GM23248 (cell line): ENCODE measurements around the gene MSMO1. TPM values are rescaled to one million over a fixed set of nuclear protein-coding genes. Genes with fewer than 3 reads are reported as not detected.

ENCODE experiments used
- DNase-seq: peaks from one replicate; pipeline ENCODE4 v3.0.0-alpha.2; 2015
- H2AFZ ChIP-seq: fragments of 200-600 bp; sonication (generic); 2 replicates; pipeline ENCODE4 v1.6.1; 2016; ENCODE audit warnings: antibody characterized with exemption
- H3F3A ChIP-seq: fragments of 200-600 bp; sonication (generic); 2 replicates; pipeline ENCODE4 v1.6.1; 2016; ENCODE audit warnings: mild to moderate bottlenecking, antibody characterized with exemption, mixed run types; ENCODE audit not compliant: insufficient read depth
- H3K27ac ChIP-seq: fragments of 200-600 bp; sonication (generic); 2 replicates; pipeline ENCODE4 v1.5.1; 2016; ENCODE audit warnings: mild to moderate bottlenecking
- H3K27me3 ChIP-seq: fragments of 200-600 bp; sonication (generic); replicated peaks from 2 replicates; pipeline ENCODE4 v1.6.1; 2016; ENCODE audit warnings: mild to moderate bottlenecking; ENCODE audit not compliant: insufficient read depth
- H3K36me3 ChIP-seq: fragments of 200-600 bp; sonication (generic); 2 replicates; pipeline ENCODE4 v1.6.1; 2016; ENCODE audit warnings: low read depth, mild to moderate bottlenecking
- H3K4me1 ChIP-seq: fragments of 200-600 bp; sonication (generic); 2 replicates; pipeline ENCODE4 v1.6.1; 2016; ENCODE audit warnings: mild to moderate bottlenecking; ENCODE audit not compliant: insufficient read depth
- H3K4me2 ChIP-seq: fragments of 200-600 bp; sonication (generic); one replicate; pipeline ENCODE4 v1.6.1; 2016; ENCODE audit warnings: mild to moderate bottlenecking; ENCODE audit not compliant: unreplicated experiment
- H3K4me3 ChIP-seq: fragments of 200-600 bp; sonication (generic); 2 replicates; pipeline ENCODE4 v1.5.1; 2016; ENCODE audit warnings: mild to moderate bottlenecking
- H3K79me2 ChIP-seq: fragments of 200-600 bp; sonication (generic); 2 replicates; pipeline ENCODE4 v1.6.1; 2016; ENCODE audit warnings: mild to moderate bottlenecking; ENCODE audit not compliant: insufficient read depth
- H3K9ac ChIP-seq: fragments of 200-600 bp; sonication (generic); 2 replicates; pipeline ENCODE4 v1.6.1; 2016; ENCODE audit warnings: mild to moderate bottlenecking
- H3K9me2 ChIP-seq: fragments of 200-600 bp; sonication (generic); 2 replicates; pipeline ENCODE4 v1.6.1; 2016; ENCODE audit warnings: mixed run types, mild to moderate bottlenecking, moderate library complexity; ENCODE audit not compliant: insufficient read depth
- H3K9me3 ChIP-seq: fragments of 200-600 bp; sonication (generic); one replicate; pipeline ENCODE4 v1.6.1; 2017; ENCODE audit warnings: low read depth
- H4K20me1 ChIP-seq: fragments of 200-600 bp; sonication (generic); 2 replicates; pipeline ENCODE4 v1.6.0; 2016; ENCODE audit not compliant: insufficient read depth
- EZH2 ChIP-seq: fragments of 200-600 bp; sonication (generic); IDR thresholded peaks from 2 replicates; pipeline ENCODE4 v1.6.1; 2018; ENCODE audit warnings: antibody characterized with exemption, mild to moderate bottlenecking; ENCODE audit not compliant: insufficient read depth, poor library complexity, severe bottlenecking
- EZH2phosphoT487 ChIP-seq: fragments of 200-600 bp; sonication (generic); IDR thresholded peaks from 2 replicates; pipeline ENCODE4 v1.6.1; 2018; ENCODE audit warnings: antibody characterized with exemption, moderate library complexity, mild to moderate bottlenecking, low read depth; ENCODE audit not compliant: insufficient read depth
- WGBS, 2 experiments: methylation state at CpG; one replicate each; pipeline ENCODE4 v1.1.6; 2015 to 2017; ENCODE audit warnings: low lambda C conversion rate in 2 of 2, low coverage in 1 of 2; ENCODE audit errors: missing lambda C conversion rate in 2 of 2; 5-methylcytosine and 5-hydroxymethylcytosine counted together
- in situ Hi-C: fragments of 300-500 bp; cut with MboI; formaldehyde crosslinking; loops from 2 replicates; pipeline ENCODE4 v1.15.0; 2020
- polyA plus RNA-seq: library from polyadenylated mRNA; unstranded; fragments of >200 nt; fragmentation: Nextera tagmentation; extraction: Ambion mirVana; gene quantifications from 2 replicates; pipeline ENCODE4 v1.2.1, GENCODE V29; 2016
- total RNA-seq: library from RNA; depleted of rRNA; stranded (reverse); fragments of >200 nt; shearing (Covaris generic); gene quantifications from 2 replicates; pipeline ENCODE4 v1.2.3, GENCODE V29; 2014

The MSMO1 gene
- total and polyA plus RNA-seq, 2 experiments from 2014 or later = 72.2 to 72.7 TPM

- Histone ChIP-seq H3K4me3 (no peak overlapping the region), H3K9ac (no peak overlapping the region), H3K36me3 (no peaks in the 10 kb centered on the region), H4K20me1 (no peaks in the 10 kb centered on the region), H3K27me3 (no peaks in the 10 kb centered on the region), H3K9me2 (no peaks in the 10 kb centered on the region), H3K4me2 (no peak overlapping the region), H3K27ac (no peak overlapping the region), H3K9me3 (no peaks in the 10 kb centered on the region), H3K79me2 (no peaks in the 10 kb centered on the region), H3K4me1 (0 out of 2 replicates have a peak, but pooled peaks cover 9% of the 10 kb centered on the region), H3F3A (no peaks in the 10 kb centered on the region; the same call in 1 of the 2 replicates), H2AFZ (no peak overlapping the region)
- TF ChIP-seq EZH2phosphoT487 (no peak), EZH2 (no peak)
- no peak for DNase-seq
- WGBS, 2 experiments = 44 to 48% methylated on average over 1 of the region's 1 CpG
- in situ Hi-C loops = no loop called here
These were observed 53.3 kb downstream of the MSMO1 start for GRCh38 chr4:165380805-165381204.

- Histone ChIP-seq H3K79me2 (no peaks in the 10 kb centered on the region), H3K27me3 (no peaks in the 10 kb centered on the region), H3K4me1 (0 out of 2 replicates have a peak, but pooled peaks cover 9% of the 10 kb centered on the region), H3K9ac (no peak overlapping the region), H3K4me2 (no peak overlapping the region), H3K36me3 (no peaks in the 10 kb centered on the region), H3F3A (no peaks in the 10 kb centered on the region; the same call in 1 of the 2 replicates), H4K20me1 (no peaks in the 10 kb centered on the region), H3K9me3 (no peaks in the 10 kb centered on the region), H3K9me2 (no peaks in the 10 kb centered on the region), H3K27ac (no peak overlapping the region), H2AFZ (no peak overlapping the region), H3K4me3 (no peak overlapping the region)
- 89 to 95% methylated on average over 3 of the region's 3 CpGs for whole genome bisulfite sequencing, 2 experiments
- TF ChIP-seq EZH2 = no peak
- TF ChIP-seq EZH2phosphoT487 = no peak
- in situ Hi-C loops = no loop called here
- DNase-seq = no peak
These were observed 54.4 kb downstream of the MSMO1 start for GRCh38 chr4:165381821-165382373.

- no peak for TF ChIP-seq EZH2phosphoT487
- no peak for TF ChIP-seq EZH2
- WGBS, 2 experiments = 85 to 91% methylated on average over 1 of the region's 1 CpG
- no peaks in the 10 kb centered on the region for H3K9me2 ChIP-seq
- no peaks in the 10 kb centered on the region for H3K36me3 ChIP-seq
- no peaks in the 10 kb centered on the region for H3K27me3 ChIP-seq
- no peak overlapping the region for H3K9ac ChIP-seq
- no peak overlapping the region for H3K4me3 ChIP-seq
- no peak overlapping the region for H3K4me2 ChIP-seq
- H3K27ac ChIP-seq = no peak overlapping the region
- H3K9me3 ChIP-seq = no peaks in the 10 kb centered on the region
- no peaks in the 10 kb centered on the region; the same call in 1 of the 2 replicates for H3F3A ChIP-seq
- DNase-seq = no peak
- no peaks in the 10 kb centered on the region for H3K79me2 ChIP-seq
- H3K4me1 ChIP-seq = 0 out of 2 replicates have a peak, but pooled peaks cover 9% of the 10 kb centered on the region
- in situ Hi-C loops = no loop called here
- H2AFZ ChIP-seq = no peak overlapping the region
- H4K20me1 ChIP-seq = no peaks in the 10 kb centered on the region
These were observed 55.2 kb downstream of the MSMO1 start for GRCh38 chr4:165382640-165383039.

- DNase-seq = peak; percentile 43
- whole genome bisulfite sequencing, 2 experiments = 18 to 25% methylated on average over 4 of the region's 4 CpGs
- H3K4me1 ChIP-seq = 0 out of 2 replicates have a peak, but pooled peaks cover 5% of the 10 kb centered on the region
- no peak overlapping the region for H3K9ac ChIP-seq
- no peaks in the 10 kb centered on the region for H3K79me2 ChIP-seq
- no peak overlapping the region for H3K27ac ChIP-seq
- no peaks in the 10 kb centered on the region for H3K36me3 ChIP-seq
- H3K9me2 ChIP-seq = no peaks in the 10 kb centered on the region
- TF ChIP-seq EZH2phosphoT487 (no peak), EZH2 (no peak)
- no peak overlapping the region for H3K4me3 ChIP-seq
- H3K27me3 ChIP-seq = no peaks in the 10 kb centered on the region
- no peaks in the 10 kb centered on the region for H4K20me1 ChIP-seq
- in situ Hi-C loops = no loop called here
- no peaks in the 10 kb centered on the region; the same call in 1 of the 2 replicates for H3F3A ChIP-seq
- no peak overlapping the region for H3K4me2 ChIP-seq
- no peak overlapping the region for H2AFZ ChIP-seq
- H3K9me3 ChIP-seq = no peaks in the 10 kb centered on the region
These were observed 56.2 kb downstream of the MSMO1 start for GRCh38 chr4:165383591-165384073.
